A549 (cell line): ENCODE results near the gene SART1. TPM values are rescaled to one million over a fixed set of nuclear protein-coding genes. Genes with fewer than 3 reads are reported as not detected.

ENCODE experiments used
- CBX8 ChIP-seq: fragments of 200-600 bp; sonication (generic); IDR thresholded peaks from 2 replicates; pipeline ENCODE4 v1.6.1; 2016
- CHD4 ChIP-seq: fragments of 200-600 bp; sonication (generic); IDR thresholded peaks from 2 replicates; pipeline ENCODE4 v1.6.1; 2016; ENCODE audit warnings: antibody characterized with exemption, mild to moderate bottlenecking, borderline replicate concordance
- EHF ChIP-seq: fragments of 250-450 bp; sonication (Bioruptor Pico); IDR thresholded peaks from 2 replicates; pipeline ENCODE4 v1.5.0; 2020; ENCODE audit warnings: mild to moderate bottlenecking
- EP300 ChIP-seq, 2 experiments: fragments of >200 bp; sonication (Bioruptor Twin); formaldehyde crosslinking; IDR thresholded peaks; 2 replicates in 1 of 2; 3 replicates in 1 of 2; pipeline ENCODE4 v1.6.1; 2016 to 2017
- ESRRA ChIP-seq: fragments of 150-350 bp; IDR thresholded peaks from 2 replicates; pipeline ENCODE4 v1.6.1; 2014; ENCODE audit warnings: mild to moderate bottlenecking, low read length, borderline replicate concordance
- FOSB ChIP-seq: fragments of 250-450 bp; sonication (Bioruptor Pico); IDR thresholded peaks from 2 replicates; pipeline ENCODE4 v1.5.0; 2020; ENCODE audit warnings: mild to moderate bottlenecking, moderate library complexity
- GATA3 ChIP-seq: IDR thresholded peaks from 2 replicates; pipeline ENCODE4 v1.6.1; 2012; ENCODE audit warnings: borderline replicate concordance
- HDAC2 ChIP-seq: fragments of 200-600 bp; sonication (generic); IDR thresholded peaks from 2 replicates; pipeline ENCODE4 v1.6.1; 2016
- HES2 ChIP-seq: fragments of >200 bp; sonication (Bioruptor Twin); formaldehyde crosslinking; IDR thresholded peaks from 2 replicates; pipeline ENCODE4 v1.6.1; 2016
- HEYL ChIP-seq: fragments of 250-450 bp; sonication (Bioruptor Pico); IDR thresholded peaks from 2 replicates; pipeline ENCODE4 v1.8.0; 2021; ENCODE audit warnings: mild to moderate bottlenecking, moderate library complexity
- HOXB5 ChIP-seq: fragments of 250-450 bp; sonication (Bioruptor Pico); IDR thresholded peaks from 2 replicates; pipeline ENCODE4 v1.5.0; 2020; ENCODE audit warnings: mild to moderate bottlenecking, moderate library complexity
- JUNB ChIP-seq: fragments of >200 bp; sonication (Bioruptor Twin); formaldehyde crosslinking; IDR thresholded peaks from 2 replicates; pipeline ENCODE4 v1.6.1; 2016
- MAFK ChIP-seq: fragments of 450-650 bp; IDR thresholded peaks from 2 replicates; pipeline ENCODE4 v1.6.1; 2014; ENCODE audit not compliant: partially characterized antibody
- MAZ ChIP-seq: fragments of 150-350 bp; IDR thresholded peaks from 2 replicates; pipeline ENCODE4 v1.6.1; 2014; ENCODE audit warnings: antibody characterized with exemption, low read depth, low read length, borderline replicate concordance
- MYC ChIP-seq: IDR thresholded peaks from 2 replicates; pipeline ENCODE4 v1.6.1; 2012; ENCODE audit warnings: mild to moderate bottlenecking, inconsistent platforms, low read length, improper control_type of control experiment, borderline replicate concordance
- NFE2L2 ChIP-seq: fragments of 150-350 bp; conservative IDR thresholded peaks from 2 replicates; pipeline ENCODE4 v1.6.1; 2014; ENCODE audit warnings: low read length
- NPAS2 ChIP-seq: fragments of 250-450 bp; sonication (Bioruptor Pico); IDR thresholded peaks from 2 replicates; pipeline ENCODE4 v1.8.0; 2022; ENCODE audit warnings: mild to moderate bottlenecking, moderate library complexity, borderline replicate concordance
- POLR2AphosphoS2 ChIP-seq: conservative IDR thresholded peaks from 2 replicates; pipeline ENCODE4 v1.6.1; 2012; ENCODE audit warnings: low read length, improper control_type of control experiment, inconsistent platforms
- RARB ChIP-seq: fragments of 250-450 bp; sonication (Bioruptor Pico); IDR thresholded peaks from 2 replicates; pipeline ENCODE4 v1.8.0; 2021; ENCODE audit warnings: mild to moderate bottlenecking, moderate library complexity
- RCOR1 ChIP-seq: fragments of 150-350 bp; IDR thresholded peaks from 2 replicates; pipeline ENCODE4 v1.6.1; 2014; ENCODE audit warnings: antibody characterized with exemption, low read length, low read depth
- RFX5 ChIP-seq: fragments of 450-650 bp; IDR thresholded peaks from 2 replicates; pipeline ENCODE4 v1.7.1; 2014; ENCODE audit warnings: antibody characterized with exemption, mild to moderate bottlenecking, moderate library complexity
- RNF2 ChIP-seq: fragments of 200-600 bp; sonication (generic); IDR thresholded peaks from 2 replicates; pipeline ENCODE4 v1.6.1; 2016; ENCODE audit warnings: low read depth, mild to moderate bottlenecking, antibody characterized with exemption, moderate library complexity, borderline replicate concordance
- SREBF2 ChIP-seq: fragments of 450-650 bp; IDR thresholded peaks from 2 replicates; pipeline ENCODE4 v1.6.1; 2014; ENCODE audit warnings: mild to moderate bottlenecking, moderate library complexity
- TFCP2L1 ChIP-seq: fragments of 250-450 bp; sonication (Bioruptor Pico); IDR thresholded peaks from 2 replicates; pipeline ENCODE4 v1.5.0; 2021; ENCODE audit warnings: mild to moderate bottlenecking
- ZC3H11A ChIP-seq: fragments of 450-650 bp; IDR thresholded peaks from 2 replicates; pipeline ENCODE4 v1.6.1; 2014; ENCODE audit warnings: antibody characterized with exemption, mild to moderate bottlenecking
- ZNF302 ChIP-seq: fragments of 250-450 bp; sonication (Bioruptor Pico); IDR thresholded peaks from 2 replicates; pipeline ENCODE4 v1.9.0; 2021; ENCODE audit warnings: inconsistent platforms, mild to moderate bottlenecking, moderate library complexity
- ZSCAN20 ChIP-seq: fragments of 250-450 bp; sonication (Bioruptor Pico); IDR thresholded peaks from 2 replicates; pipeline ENCODE4 v1.8.0; 2022; ENCODE audit warnings: mild to moderate bottlenecking, moderate library complexity
- polyA plus RNA-seq, 4 experiments: library from polyadenylated mRNA; depleted of rRNA in 3 of 4; stranded (reverse); fragments of >200 nt; fragmentation: RNase III in 1 of 4; extraction: RNeasy Plus Mini Kit Qiagen cat#74134 plus additional on column Dnase treatment in 1 of 4; gene quantifications; 2 replicates in 3 of 4; 3 replicates in 1 of 4; pipeline ENCODE4 v1.2.3, GENCODE V29; 2011 to 2017
- TF ChIP-seq, protein P1 (sequence below): IDR thresholded peaks from 2 replicates; pipeline ENCODE4 v1.6.1; 2012
- TF ChIP-seq, protein P2 (sequence below): fragments of 250-450 bp; sonication (Bioruptor Pico); IDR thresholded peaks from 2 replicates; pipeline ENCODE4 v1.5.0; 2020; ENCODE audit warnings: low read depth, mild to moderate bottlenecking, moderate library complexity
- TF ChIP-seq, protein P3 (sequence below): fragments of 200-600 bp; sonication (generic); IDR thresholded peaks from 2 replicates; pipeline ENCODE4 v1.6.1; 2016; ENCODE audit warnings: antibody characterized with exemption, mild to moderate bottlenecking, moderate library complexity

SART1 gene
- polyA plus RNA-seq, 2 of the 4 experiments (the other 2 are of a cell fraction) = 22.0 to 53.8 TPM

GRCh38 chr11:65961267-65962140 is at the start of gene SART1 (continued):
- TF ChIP-seq HES2 (no peak), HEYL (CRISPR knock-in tag) (no peak), MAZ (no peak), POLR2AphosphoS2 (no peak), GATA3 (no peak), JUNB (no peak), NFE2L2 (no peak), RFX5 (no peak), HDAC2 (no peak), NPAS2 (CRISPR knock-in tag) (no peak), SREBF2 (no peak), EHF (CRISPR knock-in tag) (no peak), RNF2 (no peak), TFCP2L1 (CRISPR knock-in tag) (no peak), MYC (peak; percentile 15; the same call in 1 of the 2 replicates), ZNF302 (CRISPR knock-in tag) (no peak), FOSB (no peak), RCOR1 (no peak), HOXB5 (CRISPR knock-in tag) (no peak; the same call in 1 of the 2 replicates), CBX8 (no peak), EP300 (IDR thresholded peaks at IDR 0.05) (no peak), ZSCAN20 (CRISPR knock-in tag) (no peak), ZC3H11A (no peak), ESRRA (no peak), RARB (no peak), MAFK (no peak), CHD4 (no peak)
- TF ChIP-seq, protein P1, sequence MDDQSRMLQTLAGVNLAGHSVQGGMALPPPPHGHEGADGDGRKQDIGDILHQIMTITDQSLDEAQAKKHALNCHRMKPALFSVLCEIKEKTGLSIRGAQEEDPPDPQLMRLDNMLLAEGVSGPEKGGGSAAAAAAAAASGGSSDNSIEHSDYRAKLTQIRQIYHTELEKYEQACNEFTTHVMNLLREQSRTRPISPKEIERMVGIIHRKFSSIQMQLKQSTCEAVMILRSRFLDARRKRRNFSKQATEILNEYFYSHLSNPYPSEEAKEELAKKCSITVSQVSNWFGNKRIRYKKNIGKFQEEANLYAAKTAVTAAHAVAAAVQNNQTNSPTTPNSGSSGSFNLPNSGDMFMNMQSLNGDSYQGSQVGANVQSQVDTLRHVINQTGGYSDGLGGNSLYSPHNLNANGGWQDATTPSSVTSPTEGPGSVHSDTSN = peak; percentile 48
- TF ChIP-seq, protein P2, sequence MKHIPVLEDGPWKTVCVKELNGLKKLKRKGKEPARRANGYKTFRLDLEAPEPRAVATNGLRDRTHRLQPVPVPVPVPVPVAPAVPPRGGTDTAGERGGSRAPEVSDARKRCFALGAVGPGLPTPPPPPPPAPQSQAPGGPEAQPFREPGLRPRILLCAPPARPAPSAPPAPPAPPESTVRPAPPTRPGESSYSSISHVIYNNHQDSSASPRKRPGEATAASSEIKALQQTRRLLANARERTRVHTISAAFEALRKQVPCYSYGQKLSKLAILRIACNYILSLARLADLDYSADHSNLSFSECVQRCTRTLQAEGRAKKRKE (CRISPR knock-in tag) = no peak
- TF ChIP-seq, protein P3, sequence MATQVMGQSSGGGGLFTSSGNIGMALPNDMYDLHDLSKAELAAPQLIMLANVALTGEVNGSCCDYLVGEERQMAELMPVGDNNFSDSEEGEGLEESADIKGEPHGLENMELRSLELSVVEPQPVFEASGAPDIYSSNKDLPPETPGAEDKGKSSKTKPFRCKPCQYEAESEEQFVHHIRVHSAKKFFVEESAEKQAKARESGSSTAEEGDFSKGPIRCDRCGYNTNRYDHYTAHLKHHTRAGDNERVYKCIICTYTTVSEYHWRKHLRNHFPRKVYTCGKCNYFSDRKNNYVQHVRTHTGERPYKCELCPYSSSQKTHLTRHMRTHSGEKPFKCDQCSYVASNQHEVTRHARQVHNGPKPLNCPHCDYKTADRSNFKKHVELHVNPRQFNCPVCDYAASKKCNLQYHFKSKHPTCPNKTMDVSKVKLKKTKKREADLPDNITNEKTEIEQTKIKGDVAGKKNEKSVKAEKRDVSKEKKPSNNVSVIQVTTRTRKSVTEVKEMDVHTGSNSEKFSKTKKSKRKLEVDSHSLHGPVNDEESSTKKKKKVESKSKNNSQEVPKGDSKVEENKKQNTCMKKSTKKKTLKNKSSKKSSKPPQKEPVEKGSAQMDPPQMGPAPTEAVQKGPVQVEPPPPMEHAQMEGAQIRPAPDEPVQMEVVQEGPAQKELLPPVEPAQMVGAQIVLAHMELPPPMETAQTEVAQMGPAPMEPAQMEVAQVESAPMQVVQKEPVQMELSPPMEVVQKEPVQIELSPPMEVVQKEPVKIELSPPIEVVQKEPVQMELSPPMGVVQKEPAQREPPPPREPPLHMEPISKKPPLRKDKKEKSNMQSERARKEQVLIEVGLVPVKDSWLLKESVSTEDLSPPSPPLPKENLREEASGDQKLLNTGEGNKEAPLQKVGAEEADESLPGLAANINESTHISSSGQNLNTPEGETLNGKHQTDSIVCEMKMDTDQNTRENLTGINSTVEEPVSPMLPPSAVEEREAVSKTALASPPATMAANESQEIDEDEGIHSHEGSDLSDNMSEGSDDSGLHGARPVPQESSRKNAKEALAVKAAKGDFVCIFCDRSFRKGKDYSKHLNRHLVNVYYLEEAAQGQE = no peak
